IMR-90 (cell line): ENCODE measurements around the gene DENND5A. TPM values are rescaled to one million over a fixed set of nuclear protein-coding genes. Genes with fewer than 3 reads are reported as not detected.

Experiments used
- ATAC-seq: fragments of 200-7000 bp; cut with Tn5 transposase; 2 replicates; pipeline ENCODE4 v1.9.1; 2020; ENCODE audit warnings: low read depth, mild to moderate bottlenecking, moderate library complexity
- BruUV-seq: library from RNA; stranded (reverse); fragments of 400-500 nt; replicated peaks from 2 replicates; lab custom pipeline; 2021; lab: Mats Ljungman, UMichigan
- CTCF ChIA-PET: fragments of 300-600 bp; formaldehyde crosslinking; extraction: SDS; loops from one replicate; lab custom pipeline; 2021; ENCODE audit warnings: antibody characterized with exemption; lab: Yijun Ruan, JAX
- POLR2A ChIA-PET: fragments of 300-600 bp; sonication (Branson Sonifier 250); formaldehyde crosslinking; loops from one replicate; lab custom pipeline; 2022; ENCODE audit warnings: antibody characterized with exemption; ENCODE audit not compliant: unreplicated experiment; lab: Charles Lee
- DNase-seq: peaks from one replicate; pipeline ENCODE4 v3.0.0; 2013
- H2AFZ ChIP-seq: replicated peaks from 2 replicates; pipeline ENCODE3; 2013; ENCODE audit warnings: low read length, mild to moderate bottlenecking; ENCODE audit not compliant: poor library complexity
- H2AK5ac ChIP-seq: 2 replicates; pipeline ENCODE4 v1.6.1; 2013; ENCODE audit warnings: low read depth, low read length, inconsistent platforms
- H2AK9ac ChIP-seq: replicated peaks from 2 replicates; pipeline ENCODE3; 2013; ENCODE audit warnings: mild to moderate bottlenecking, low read depth, low read length, moderate library complexity; ENCODE audit not compliant: poor library complexity
- H2BK120ac ChIP-seq: 2 replicates; pipeline ENCODE4 v1.6.1; 2013; ENCODE audit warnings: low read depth, low read length, inconsistent platforms
- H2BK15ac ChIP-seq: 3 replicates; pipeline ENCODE4 v1.6.1; 2013; ENCODE audit warnings: low read depth, low read length, inconsistent platforms
- H2BK20ac ChIP-seq: 2 replicates; pipeline ENCODE4 v1.6.1; 2013; ENCODE audit warnings: low read depth, mild to moderate bottlenecking, inconsistent platforms, low read length, moderate library complexity
- H2BK5ac ChIP-seq: 2 replicates; pipeline ENCODE4 v1.6.1; 2013; ENCODE audit warnings: mild to moderate bottlenecking, low read depth, low read length, inconsistent platforms; ENCODE audit not compliant: poor library complexity, severe bottlenecking
- H3K14ac ChIP-seq: replicated peaks from 2 replicates; pipeline ENCODE4 v1.6.1; 2013; ENCODE audit warnings: low read depth, low read length, inconsistent platforms
- H3K18ac ChIP-seq: 2 replicates; pipeline ENCODE4 v1.6.1; 2013; ENCODE audit warnings: low read depth, low read length, control low read depth
- H3K23ac ChIP-seq: 2 replicates; pipeline ENCODE4 v1.6.1; 2013; ENCODE audit warnings: low read depth, low read length, inconsistent platforms
- H3K27ac ChIP-seq: 2 replicates; pipeline ENCODE4 v1.5.1; 2013; ENCODE audit warnings: mild to moderate bottlenecking, control low read depth, low read length; ENCODE audit not compliant: insufficient read depth
- H3K27me3 ChIP-seq: 2 replicates; pipeline ENCODE4 v1.6.1; 2013; ENCODE audit warnings: low read length; ENCODE audit not compliant: control insufficient read depth, insufficient read depth
- H3K36me3 ChIP-seq: 2 replicates; pipeline ENCODE4 v1.6.1; 2013; ENCODE audit warnings: low read length, mixed read lengths; ENCODE audit not compliant: control insufficient read depth, insufficient read depth
- H3K4ac ChIP-seq: 2 replicates; pipeline ENCODE4 v1.6.1; 2013; ENCODE audit warnings: low read depth, low read length, inconsistent platforms
- H3K4me1 ChIP-seq: 2 replicates; pipeline ENCODE4 v1.6.1; 2013; ENCODE audit warnings: low read length, mixed read lengths; ENCODE audit not compliant: control insufficient read depth, insufficient read depth
- H3K4me2 ChIP-seq: 2 replicates; pipeline ENCODE4 v1.6.1; 2013; ENCODE audit warnings: low read depth, mild to moderate bottlenecking, control low read depth, low read length, moderate library complexity
- H3K4me3 ChIP-seq: 2 replicates; pipeline ENCODE4 v1.5.1; 2013; ENCODE audit warnings: low read depth, mild to moderate bottlenecking, control low read depth, low read length, moderate library complexity; ENCODE audit not compliant: insufficient read depth
- H3K56ac ChIP-seq: 2 replicates; pipeline ENCODE4 v1.6.1; 2013; ENCODE audit warnings: low read length, inconsistent platforms; ENCODE audit not compliant: insufficient read depth; ENCODE audit errors: extremely low read depth
- H3K79me1 ChIP-seq, 2 experiments: 2 replicates each; pipeline ENCODE4 v1.6.1; 2013; ENCODE audit warnings: low read length in 2 of 2, inconsistent platforms in 1 of 2, low read depth in 1 of 2
- H3K9ac ChIP-seq: 2 replicates; pipeline ENCODE4 v1.6.1; 2013; ENCODE audit warnings: low read depth, low read length, control low read depth
- H3K9me1 ChIP-seq: 2 replicates; pipeline ENCODE4 v1.6.1; 2013; ENCODE audit warnings: low read length, inconsistent platforms; ENCODE audit not compliant: insufficient read depth
- H3K9me3 ChIP-seq: 2 replicates; pipeline ENCODE4 v1.6.1; 2013; ENCODE audit warnings: low read length; ENCODE audit not compliant: control insufficient read depth, insufficient read depth
- H4K20me1 ChIP-seq: 2 replicates; pipeline ENCODE4 v1.6.1; 2013; ENCODE audit warnings: low read length, inconsistent platforms; ENCODE audit not compliant: insufficient read depth
- H4K5ac ChIP-seq: 2 replicates; pipeline ENCODE4 v1.6.1; 2013; ENCODE audit warnings: mild to moderate bottlenecking, low read depth, low read length, control low read depth
- H4K8ac ChIP-seq, 2 experiments: 2 replicates each; pipeline ENCODE4 v1.6.1; 2013; ENCODE audit warnings: low read depth in 2 of 2, low read length in 2 of 2, control low read depth in 1 of 2, inconsistent platforms in 1 of 2
- H4K91ac ChIP-seq: 2 replicates; pipeline ENCODE4 v1.6.1; 2013; ENCODE audit warnings: low read depth, low read length, inconsistent platforms; ENCODE audit not compliant: insufficient read depth
- BHLHE40 ChIP-seq: fragments of 150-350 bp; IDR thresholded peaks from 2 replicates; pipeline ENCODE4 v1.6.1; 2016; ENCODE audit warnings: mild to moderate bottlenecking, low read depth, low read length
- CEBPB ChIP-seq: IDR thresholded peaks from 2 replicates; pipeline ENCODE4 v1.6.1; 2012; ENCODE audit warnings: low read depth, low read length, improper control_type of control experiment
- CHD1 ChIP-seq: IDR thresholded peaks from 2 replicates; pipeline ENCODE4 v1.6.1; 2012; ENCODE audit warnings: low read depth, low read length, improper control_type of control experiment
- FOS ChIP-seq: fragments of 150-350 bp; IDR thresholded peaks from 2 replicates; pipeline ENCODE4 v1.6.1; 2016; ENCODE audit warnings: low read depth, low read length
- MAFK ChIP-seq: IDR thresholded peaks from 2 replicates; pipeline ENCODE4 v1.6.1; 2012; ENCODE audit warnings: low read depth, low read length, improper control_type of control experiment
- MAZ ChIP-seq: IDR thresholded peaks from 2 replicates; pipeline ENCODE4 v1.6.1; 2012; ENCODE audit warnings: low read depth, mild to moderate bottlenecking, low read length, improper control_type of control experiment, moderate library complexity, borderline replicate concordance
- MXI1 ChIP-seq: IDR thresholded peaks from 2 replicates; pipeline ENCODE4 v1.6.1; 2012; ENCODE audit warnings: low read depth, mild to moderate bottlenecking, low read length, moderate library complexity, borderline replicate concordance
- NFE2L2 ChIP-seq: fragments of 150-350 bp; IDR thresholded peaks from 2 replicates; pipeline ENCODE4 v1.6.1; 2016; ENCODE audit warnings: low read depth, mild to moderate bottlenecking, low read length
- RAD21 ChIP-seq: IDR thresholded peaks from 2 replicates; pipeline ENCODE4 v1.6.1; 2012; ENCODE audit warnings: low read length, improper control_type of control experiment
- RFX5 ChIP-seq: IDR thresholded peaks from 2 replicates; pipeline ENCODE4 v1.8.0; 2012; ENCODE audit warnings: low read depth, mild to moderate bottlenecking, low read length, moderate library complexity
- SMC3 ChIP-seq: fragments of 150-350 bp; IDR thresholded peaks from 2 replicates; pipeline ENCODE4 v1.6.1; 2016; ENCODE audit warnings: low read depth, mild to moderate bottlenecking, antibody characterized with exemption, low read length, moderate library complexity
- USF2 ChIP-seq: fragments of 150-350 bp; IDR thresholded peaks from 2 replicates; pipeline ENCODE4 v1.6.1; 2017; ENCODE audit warnings: mild to moderate bottlenecking, antibody characterized with exemption, low read length, low read depth
- WGBS, 2 experiments: methylation state at CpG; one replicate each; pipeline versions ENCODE4 v1.1.5 to v1.1.7; 2013; ENCODE audit warnings: missing lambda C conversion rate in 2 of 2; ENCODE audit not compliant: insufficient read length in 1 of 2; ENCODE audit errors: extremely low coverage in 2 of 2; 5-methylcytosine and 5-hydroxymethylcytosine counted together
- dilution Hi-C: fragments of 300-500 bp; cut with HindIII; formaldehyde crosslinking; loops from one replicate; pipeline ENCODE4 v1.14.3; 2018; ENCODE audit warnings: low sequenced_read_pairs; ENCODE audit not compliant: unreplicated experiment
- in situ Hi-C: fragments of 300-500 bp; cut with MboI; formaldehyde crosslinking; loops from 3 replicates; pipeline ENCODE4 v1.14.3; 2019; ENCODE audit warnings: low sequenced_read_pairs, inconsistent platforms, mixed read lengths
- intact Hi-C: fragments of 100-400 bp; cut with micrococcal nuclease; formaldehyde crosslinking; loops from 2 replicates; pipeline ENCODE4 v1.10.0; 2022
- polyA plus RNA-seq, 3 experiments: library from polyadenylated mRNA; depleted of rRNA; stranded (reverse); fragments of >200 nt; gene quantifications; 2 replicates each; pipeline ENCODE4 v1.2.3, GENCODE V29; 2012; ENCODE audit warnings: low replicate concordance in 1 of 3
- total RNA-seq: library from RNA; depleted of rRNA; stranded (reverse); fragments of >200 nt; gene quantifications from 2 replicates; pipeline ENCODE4 v1.2.3, GENCODE V29; 2012
- TF ChIP-seq, protein P1 (sequence below): fragments of 150-350 bp; IDR thresholded peaks from 2 replicates; pipeline ENCODE4 v1.6.1; 2016; ENCODE audit warnings: low read depth, mild to moderate bottlenecking, low read length, moderate library complexity, borderline replicate concordance
- TF ChIP-seq, protein P2 (sequence below): conservative IDR thresholded peaks from 2 replicates; pipeline ENCODE4 v1.5.1; 2012; ENCODE audit warnings: mild to moderate bottlenecking, low read depth, low read length, improper control_type of control experiment

The DENND5A gene
- total and polyA plus RNA-seq, 2 of the 4 experiments (the other 2 are of a cell fraction) = 179 to 192 TPM

GRCh38 chr11:9169595-9170295 lies 95.4 kb downstream of the DENND5A start:
- Histone ChIP-seq H4K20me1 (peaks cover 9% of the 10 kb centered on the region; the same call in 1 of the 2 replicates), H4K8ac (no peak overlapping the region; a peak in 1 of 4 replicates), H2AK5ac (no peak overlapping the region), H3K14ac (peak overlapping the region; percentile 8; the same call in 1 of the 2 replicates), H3K4me3 (no peak overlapping the region), H3K4me2 (no peak overlapping the region; the same call in 1 of the 2 replicates), H3K23ac (peak overlapping the region; percentile 6; the same call in 1 of the 2 replicates), H3K79me1 (peaks cover 22 to 44% of the 10 kb centered on the region in 2 experiments), H2BK20ac (no peak overlapping the region), H2BK15ac (no peak overlapping the region), H3K56ac (no peak overlapping the region), H3K9me1 (peaks cover 12% of the 10 kb centered on the region), H3K9me3 (no peaks in the 10 kb centered on the region), H4K5ac (no peak overlapping the region), H3K4me1 (peaks cover 9% of the 10 kb centered on the region; the same call in 1 of the 2 replicates), H2AFZ (no peak overlapping the region), H2BK120ac (no peak overlapping the region), H3K27ac (no peak overlapping the region; the same call in 1 of the 2 replicates), H3K27me3 (no peaks in the 10 kb centered on the region), H3K9ac (no peak overlapping the region), H2BK5ac (peak overlapping the region; percentile 18), H2AK9ac (no peak overlapping the region), H4K91ac (no peak overlapping the region), H3K4ac (no peak overlapping the region), H3K36me3 (peaks cover 22% of the 10 kb centered on the region), H3K18ac (no peak overlapping the region)
- BruUV-seq = no TSS peak
- DNase-seq (peak; percentile 34), ATAC-seq (no peak)
- in situ Hi-C loops = no loop called here
- ChIA-PET POLR2A (interaction anchor here (0.5 kb wide), 1 partner anchor 320 kb away, joined by 4 read pairs; no protein-coding TSS in a partner anchor), CTCF (no interaction called here)
- no CpG with 5 or more reads among the region's 7 CpGs for WGBS, 2 experiments
- dilution Hi-C loops = no loop called here
- intact Hi-C loops = loop anchor here (5.0 to 10.0 kb wide), 4 partner anchors 138 to 338 kb away; partner anchors contain the start of gene IPO7
- TF ChIP-seq SMC3 (no peak), RAD21 (no peak), USF2 (no peak), BHLHE40 (no peak), CEBPB (no peak), MAZ (no peak), MXI1 (no peak), NFE2L2 (no peak), MAFK (no peak), RFX5 (no peak), CHD1 (no peak), FOS (no peak)
- TF ChIP-seq, protein P1, sequence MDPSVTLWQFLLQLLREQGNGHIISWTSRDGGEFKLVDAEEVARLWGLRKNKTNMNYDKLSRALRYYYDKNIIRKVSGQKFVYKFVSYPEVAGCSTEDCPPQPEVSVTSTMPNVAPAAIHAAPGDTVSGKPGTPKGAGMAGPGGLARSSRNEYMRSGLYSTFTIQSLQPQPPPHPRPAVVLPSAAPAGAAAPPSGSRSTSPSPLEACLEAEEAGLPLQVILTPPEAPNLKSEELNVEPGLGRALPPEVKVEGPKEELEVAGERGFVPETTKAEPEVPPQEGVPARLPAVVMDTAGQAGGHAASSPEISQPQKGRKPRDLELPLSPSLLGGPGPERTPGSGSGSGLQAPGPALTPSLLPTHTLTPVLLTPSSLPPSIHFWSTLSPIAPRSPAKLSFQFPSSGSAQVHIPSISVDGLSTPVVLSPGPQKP = no peak
- TF ChIP-seq, protein P2, sequence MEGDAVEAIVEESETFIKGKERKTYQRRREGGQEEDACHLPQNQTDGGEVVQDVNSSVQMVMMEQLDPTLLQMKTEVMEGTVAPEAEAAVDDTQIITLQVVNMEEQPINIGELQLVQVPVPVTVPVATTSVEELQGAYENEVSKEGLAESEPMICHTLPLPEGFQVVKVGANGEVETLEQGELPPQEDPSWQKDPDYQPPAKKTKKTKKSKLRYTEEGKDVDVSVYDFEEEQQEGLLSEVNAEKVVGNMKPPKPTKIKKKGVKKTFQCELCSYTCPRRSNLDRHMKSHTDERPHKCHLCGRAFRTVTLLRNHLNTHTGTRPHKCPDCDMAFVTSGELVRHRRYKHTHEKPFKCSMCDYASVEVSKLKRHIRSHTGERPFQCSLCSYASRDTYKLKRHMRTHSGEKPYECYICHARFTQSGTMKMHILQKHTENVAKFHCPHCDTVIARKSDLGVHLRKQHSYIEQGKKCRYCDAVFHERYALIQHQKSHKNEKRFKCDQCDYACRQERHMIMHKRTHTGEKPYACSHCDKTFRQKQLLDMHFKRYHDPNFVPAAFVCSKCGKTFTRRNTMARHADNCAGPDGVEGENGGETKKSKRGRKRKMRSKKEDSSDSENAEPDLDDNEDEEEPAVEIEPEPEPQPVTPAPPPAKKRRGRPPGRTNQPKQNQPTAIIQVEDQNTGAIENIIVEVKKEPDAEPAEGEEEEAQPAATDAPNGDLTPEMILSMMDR = no peak
